ENCODE results near the gene PHF19.

Gene PHF19

GRCh38 chr9:120862452-120862851 is 14.5 kb downstream of the PHF19 start:
- no peak for TF ChIP-seq CTCF (conservative IDR thresholded peaks at IDR 0.05; ENCODE audit: control insufficient read depth, insufficient read depth, low read depth, low read length)
- H3K4me3 ChIP-seq (ENCODE audit: control insufficient read depth, low read depth, low read length): no peak overlapping the region
- no peak for DNase-seq (ENCODE audit: low read depth)

GRCh38 chr9:120861935-120862334 is 15.1 kb downstream of the PHF19 start:
- no peak for TF ChIP-seq CTCF (conservative IDR thresholded peaks at IDR 0.05; ENCODE audit: control insufficient read depth, insufficient read depth, low read depth, low read length)
- DNase-seq (ENCODE audit: low read depth): no peak
- no peak overlapping the region for H3K4me3 ChIP-seq (ENCODE audit: control insufficient read depth, low read depth, low read length)

GRCh38 chr9:120860083-120860482 is 16.9 kb downstream of the PHF19 start:
- no peak for DNase-seq (ENCODE audit: low read depth)
- TF ChIP-seq CTCF (conservative IDR thresholded peaks at IDR 0.05; ENCODE audit: control insufficient read depth, insufficient read depth, low read depth, low read length): no peak
- no peak overlapping the region for H3K4me3 ChIP-seq (ENCODE audit: control insufficient read depth, low read depth, low read length)

GRCh38 chr9:120859361-120859760 is 17.6 kb downstream of the PHF19 start:
- no peak for TF ChIP-seq CTCF (conservative IDR thresholded peaks at IDR 0.05; ENCODE audit: control insufficient read depth, insufficient read depth, low read depth, low read length)
- no peak overlapping the region for H3K4me3 ChIP-seq (ENCODE audit: control insufficient read depth, low read depth, low read length)
- DNase-seq (ENCODE audit: low read depth): no peak

GRCh38 chr9:120857902-120858301 is 19.1 kb downstream of the PHF19 start:
- no peak for TF ChIP-seq CTCF (conservative IDR thresholded peaks at IDR 0.05; ENCODE audit: control insufficient read depth, insufficient read depth, low read depth, low read length)
- no peak overlapping the region for H3K4me3 ChIP-seq (ENCODE audit: control insufficient read depth, low read depth, low read length)
- DNase-seq (ENCODE audit: low read depth): no peak

GRCh38 chr9:120857481-120857880 is 19.5 kb downstream of the PHF19 start:
- no peak for TF ChIP-seq CTCF (conservative IDR thresholded peaks at IDR 0.05; ENCODE audit: control insufficient read depth, insufficient read depth, low read depth, low read length)
- no peak overlapping the region for H3K4me3 ChIP-seq (ENCODE audit: control insufficient read depth, low read depth, low read length)
- no peak for DNase-seq (ENCODE audit: low read depth)

- no peak for TF ChIP-seq CTCF (conservative IDR thresholded peaks at IDR 0.05; ENCODE audit: control insufficient read depth, insufficient read depth, low read depth, low read length)
- no peak overlapping the region for H3K4me3 ChIP-seq (ENCODE audit: control insufficient read depth, low read depth, low read length)
- DNase-seq (ENCODE audit: low read depth): no peak
These were observed 20.3 kb downstream of the PHF19 start for GRCh38 chr9:120856700-120857099.

All from fibroblast of mammary gland (primary cell).